Activated CD8-positive, alpha-beta memory T cell treated with anti-CD3 and anti-CD28 coated beads for 48 hours (primary cell): Measurements from ENCODE around the gene CCDC68.
"Not testable (repeated sequence)": the region's sequence is repeated elsewhere in the genome, so short reads cannot be mapped to it uniquely, and the experiment has no call there.

Experiments used
- DNase-seq, 3 experiments: peaks; one replicate each; pipeline ENCODE4 v3.0.0-alpha.2; 2020; ENCODE audit warnings: low read depth in 2 of 3, low spot score in 2 of 3

Gene CCDC68

GRCh38 chr18:54958704-54959625, at the start of gene CCDC68:
Gene CCDC68 (minus strand): TSS chr18:54959461. CDS start chr18:54942791, 16,670 bp downstream.
- no peak for DNase-seq

- DNase-seq = no peak
Measured at GRCh38 chr18:55007602-55008001, 48.3 kb upstream of the CCDC68 start.

DNA sequence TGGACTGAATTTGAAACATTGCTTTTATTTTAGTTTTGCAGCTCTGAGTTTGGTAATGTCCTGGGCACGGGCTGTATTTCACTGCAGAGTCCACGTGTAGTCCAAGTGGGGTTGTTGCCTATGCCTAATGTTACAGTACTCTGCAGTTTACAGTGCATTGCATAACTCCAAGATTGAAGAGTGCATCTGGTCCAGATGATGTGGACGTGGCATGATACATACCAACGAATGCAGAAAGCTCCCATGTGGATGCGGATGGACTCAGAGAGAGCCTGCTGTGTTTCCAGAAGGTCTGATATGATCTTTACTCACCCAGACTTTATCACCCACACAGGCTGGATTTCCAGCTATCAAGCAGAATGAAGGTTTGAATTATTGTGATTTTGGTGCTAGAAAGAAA, 44.4 kb upstream of the CCDC68 start:
- DNase-seq = no peak

- no peak for DNase-seq
Measured at GRCh38 chr18:55002261-55002660, 43.0 kb upstream of the CCDC68 start.

DNA sequence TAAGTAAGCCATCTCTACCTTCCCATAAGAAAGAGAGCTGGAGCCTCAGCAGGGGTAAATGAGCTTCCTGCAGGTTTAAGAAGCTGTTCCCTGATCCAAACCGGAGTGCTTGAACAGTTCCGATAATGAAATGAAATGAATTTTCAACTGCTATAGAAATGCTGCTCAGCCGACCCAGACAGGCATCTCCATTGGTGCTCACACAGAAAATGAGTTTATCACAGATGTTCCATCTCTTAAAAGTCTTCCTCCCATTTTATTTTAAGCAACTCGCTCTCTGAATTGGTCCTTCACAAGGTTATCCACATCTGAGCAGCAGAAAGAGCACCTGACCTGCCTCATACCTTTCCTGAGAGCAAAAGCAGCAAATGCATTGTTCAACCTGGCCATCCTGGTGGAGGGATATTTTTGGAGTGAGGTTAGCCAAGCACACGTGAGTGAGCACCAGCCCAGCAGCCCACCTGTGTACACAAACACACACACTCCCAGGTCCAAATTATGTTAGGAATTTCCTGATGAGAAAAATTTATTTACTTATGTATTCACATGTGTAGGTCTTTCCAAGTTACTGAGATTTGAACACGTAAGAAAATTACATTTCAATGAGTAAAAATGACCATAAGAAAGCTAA, 42.2 kb upstream of the CCDC68 start:
- no peak for DNase-seq

DNA sequence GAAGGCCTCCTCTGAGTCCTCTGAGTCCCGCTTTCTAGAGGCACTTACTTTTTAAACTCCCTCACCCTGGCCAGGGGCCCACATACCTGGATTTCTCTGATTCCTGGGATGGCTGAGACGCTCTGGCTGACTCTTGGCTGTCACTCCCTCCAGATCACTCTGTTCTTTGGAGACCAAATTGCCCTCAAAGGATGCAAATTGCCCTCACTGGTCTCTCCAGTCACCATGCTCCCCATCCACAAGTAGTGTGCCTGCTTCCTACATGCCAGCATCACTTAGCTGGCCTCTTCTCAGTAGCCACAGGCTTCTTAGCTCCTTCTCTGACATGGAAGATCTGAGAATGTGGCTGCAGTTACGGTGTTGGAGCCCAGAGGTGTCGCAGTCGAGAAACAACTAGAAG, 41.3 kb upstream of the CCDC68 start:
- no peak for DNase-seq

DNA sequence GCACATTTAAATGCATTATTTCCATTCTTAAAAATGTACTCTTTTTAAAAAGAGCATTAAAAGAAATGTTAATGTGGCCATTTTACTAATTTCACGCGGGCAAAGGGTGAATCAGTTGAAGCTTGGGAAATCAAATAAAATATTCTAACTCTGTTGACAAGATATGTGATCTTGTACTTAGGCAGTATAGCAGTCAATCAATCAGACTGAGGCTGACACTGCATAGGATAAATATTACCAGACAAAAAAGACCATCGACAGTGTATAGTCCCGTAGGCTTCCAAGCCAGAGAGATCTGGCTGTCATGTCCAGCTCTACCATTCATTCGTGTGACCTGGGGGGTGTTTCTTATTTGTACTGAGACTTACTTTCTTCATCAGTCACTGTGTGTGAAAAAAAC, 39.8 kb upstream of the CCDC68 start:
- no peak for DNase-seq

- DNase-seq = no peak
Measured at GRCh38 chr18:54995421-54996143, 36.3 kb upstream of the CCDC68 start.

DNA sequence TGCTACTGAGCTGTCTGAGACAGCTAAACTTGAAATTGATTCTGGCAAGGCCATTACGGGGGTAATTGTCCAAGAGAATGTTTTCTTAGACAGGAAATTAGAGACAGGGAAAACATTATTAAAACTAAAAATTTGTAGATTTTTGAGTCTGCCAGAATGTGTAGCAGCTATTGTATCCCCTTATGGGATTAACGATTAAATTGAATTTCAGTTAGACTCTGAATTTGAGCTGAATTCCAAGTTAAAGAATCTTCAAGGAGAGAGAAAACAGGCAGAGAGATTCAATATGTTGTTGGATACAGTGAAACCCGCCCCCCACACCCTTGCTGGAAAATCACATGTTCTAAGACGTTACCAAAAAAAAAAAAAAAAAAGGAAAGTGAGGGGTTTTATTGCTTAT, 32.7 kb upstream of the CCDC68 start:
- DNase-seq = no peak

DNA sequence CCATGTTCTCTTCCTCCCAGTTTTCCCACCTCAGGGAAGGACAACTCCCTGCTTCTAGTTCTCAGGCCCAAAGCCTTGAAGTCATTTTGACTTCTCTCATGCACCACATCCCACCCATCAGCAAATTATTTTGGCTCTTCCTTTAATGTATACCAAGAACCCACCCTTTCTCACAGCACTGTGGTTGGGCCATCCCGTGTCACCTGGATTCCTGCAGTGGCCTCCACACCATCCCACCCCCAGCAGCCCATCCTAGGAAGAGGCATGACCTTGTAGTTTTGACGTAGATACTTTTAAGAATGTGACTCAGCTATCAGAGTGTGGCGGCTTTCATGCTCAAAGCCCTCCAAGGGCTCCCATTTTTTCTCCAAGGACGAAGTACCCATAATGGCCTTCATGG, 25.6 kb upstream of the CCDC68 start:
- no peak for DNase-seq

DNA sequence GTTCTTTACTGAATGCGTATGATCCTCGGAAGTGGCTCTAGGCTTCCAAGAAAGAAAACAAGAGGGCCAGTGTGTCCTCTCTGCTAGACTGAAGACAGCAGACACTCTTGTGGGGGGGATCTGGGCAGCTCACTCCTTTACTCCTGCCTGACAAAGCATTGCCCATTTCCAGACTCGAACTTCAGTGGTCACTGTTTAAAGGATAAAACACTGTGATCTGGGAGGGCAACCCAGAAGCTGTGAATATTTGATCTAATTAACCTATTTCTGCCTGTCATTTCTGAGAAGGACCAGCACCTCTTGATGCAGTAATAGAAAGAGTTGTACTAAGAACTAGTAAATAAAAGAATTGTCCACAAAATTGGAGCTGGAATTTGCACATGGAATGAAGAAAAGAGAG, 24.5 kb upstream of the CCDC68 start:
- no peak for DNase-seq

DNA sequence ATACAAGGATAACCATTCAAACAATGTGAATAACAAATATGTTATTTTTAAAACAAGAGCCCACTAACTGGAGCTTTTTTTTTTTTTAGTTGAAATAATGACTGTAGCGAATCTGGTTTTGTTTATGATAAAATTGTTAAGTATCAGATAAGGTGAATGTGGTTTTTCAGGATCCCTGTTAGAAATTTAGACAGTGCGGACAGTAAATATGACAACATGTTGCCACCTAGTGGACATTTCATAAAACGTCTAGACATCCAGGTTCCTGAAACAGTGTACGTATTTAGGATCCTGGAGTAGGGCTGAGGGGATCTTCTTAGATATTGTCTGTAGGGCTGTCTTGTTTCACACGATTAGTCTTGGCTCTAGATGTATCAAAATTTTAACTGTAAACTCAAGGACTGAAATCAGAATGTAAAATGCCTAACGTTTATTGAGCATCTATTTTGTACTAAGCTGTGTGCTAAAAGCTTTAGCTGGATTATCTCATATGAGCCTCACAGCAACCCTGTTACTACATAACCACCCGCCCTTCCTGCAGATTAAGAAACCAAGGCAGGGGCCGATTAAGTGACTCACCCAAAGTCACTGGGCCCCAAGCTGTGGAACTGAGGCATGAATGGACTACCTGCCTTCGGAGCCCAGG, 23.9 kb upstream of the CCDC68 start:
- no peak for DNase-seq

- no peak for DNase-seq
Measured at GRCh38 chr18:54981076-54981475, 21.8 kb upstream of the CCDC68 start.

DNA sequence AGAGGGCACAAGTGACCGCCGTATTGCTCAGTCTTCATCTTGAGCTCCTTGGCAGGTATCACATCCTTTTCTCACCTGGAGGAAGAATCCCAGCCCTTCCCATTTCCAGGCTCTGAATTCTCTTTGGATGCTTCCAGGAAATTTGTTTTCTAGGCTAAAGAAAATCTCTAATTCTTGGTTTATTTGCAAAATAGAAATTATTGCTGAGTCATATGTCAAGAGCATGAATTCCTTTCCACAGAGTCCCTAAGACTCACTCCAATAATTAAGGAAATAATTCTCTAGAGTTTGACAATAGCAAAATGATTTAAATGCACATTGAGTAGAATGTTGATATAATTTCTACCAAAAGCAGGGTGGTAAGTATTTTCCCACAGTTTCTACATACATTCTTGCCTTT, 16.3 kb upstream of the CCDC68 start:
- DNase-seq = no peak

DNA sequence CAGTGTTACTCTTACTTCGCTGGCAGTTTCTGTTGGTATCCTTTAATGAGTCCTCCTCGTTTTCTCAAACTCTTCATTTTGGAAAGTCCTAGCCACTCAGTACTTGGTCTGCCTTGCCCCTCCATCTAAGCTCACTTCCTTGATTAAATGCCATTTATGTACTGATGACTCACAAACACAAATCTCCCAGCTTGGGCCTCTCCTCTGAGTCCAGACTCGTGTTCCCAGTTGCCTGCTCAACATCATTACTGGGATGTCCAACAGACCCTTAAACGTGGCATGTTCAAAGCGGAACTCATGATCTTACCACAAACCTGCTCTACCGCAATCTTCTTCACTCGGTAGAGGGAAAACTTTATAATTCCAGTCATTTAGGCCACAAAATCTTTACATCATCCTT, 13.8 kb upstream of the CCDC68 start:
- no peak for DNase-seq

DNA sequence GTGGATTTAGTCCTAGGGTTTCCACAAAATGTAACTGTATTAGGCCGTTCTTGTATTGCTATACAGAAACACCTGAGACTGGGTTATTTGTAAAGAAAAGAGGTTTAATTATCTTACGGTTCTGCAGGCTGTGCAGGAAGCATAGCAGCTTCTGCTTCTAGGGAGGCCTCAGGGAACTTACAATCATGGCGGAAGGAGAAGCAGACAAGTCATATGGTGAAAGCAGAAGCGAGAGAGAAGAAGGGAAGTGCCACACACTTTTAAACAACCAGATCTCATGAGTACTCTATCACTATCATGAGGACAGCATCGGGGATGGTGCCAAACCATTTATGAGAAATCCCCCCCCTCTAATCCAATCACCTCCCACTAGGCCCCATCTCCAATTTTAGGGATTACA, 9.5 kb upstream of the CCDC68 start:
- DNase-seq = no peak

DNA sequence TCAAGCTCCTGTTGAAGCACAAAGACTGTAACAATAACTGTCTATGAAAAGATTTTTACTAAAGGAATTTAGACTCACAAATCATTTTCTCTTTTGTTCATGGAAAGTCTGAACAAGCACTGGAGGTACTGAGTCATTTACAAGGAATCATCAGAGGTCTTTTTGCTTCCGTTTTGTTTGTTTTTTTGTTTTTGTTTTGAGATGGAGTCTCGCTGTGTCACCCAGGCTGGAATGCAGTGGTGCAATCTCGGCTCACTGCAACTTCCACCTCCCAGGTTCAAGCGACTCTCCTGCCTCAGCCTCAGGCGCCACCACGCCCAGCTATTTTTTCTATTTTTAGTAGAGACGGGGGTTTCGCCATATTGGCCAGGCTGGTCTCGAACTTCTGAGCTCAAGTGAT, 9.0 kb upstream of the CCDC68 start:
- DNase-seq = not testable (repeated sequence)

GRCh38 chr18:54967786-54968185, 8.5 kb upstream of the CCDC68 start:
- no peak for DNase-seq

DNA sequence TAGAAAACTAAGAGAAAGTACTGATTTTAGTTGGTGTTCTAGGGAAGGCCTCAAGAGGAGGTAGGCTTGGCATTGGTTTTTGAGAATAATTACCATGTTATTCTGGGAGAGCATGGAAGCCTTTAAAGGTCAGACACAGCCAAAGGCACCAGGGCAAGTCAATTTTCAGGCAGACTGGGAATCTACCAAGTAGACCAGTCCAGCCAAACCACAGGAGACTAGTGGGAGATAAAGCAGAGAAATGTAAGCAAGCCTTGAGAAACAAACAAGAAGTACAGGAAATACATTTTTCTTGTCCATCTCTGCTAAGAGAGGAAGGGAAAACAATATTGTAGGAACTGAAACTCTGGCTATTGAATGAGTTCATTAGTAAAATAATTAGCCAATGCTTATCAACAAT, 5.5 kb upstream of the CCDC68 start:
- DNase-seq = no peak

DNA sequence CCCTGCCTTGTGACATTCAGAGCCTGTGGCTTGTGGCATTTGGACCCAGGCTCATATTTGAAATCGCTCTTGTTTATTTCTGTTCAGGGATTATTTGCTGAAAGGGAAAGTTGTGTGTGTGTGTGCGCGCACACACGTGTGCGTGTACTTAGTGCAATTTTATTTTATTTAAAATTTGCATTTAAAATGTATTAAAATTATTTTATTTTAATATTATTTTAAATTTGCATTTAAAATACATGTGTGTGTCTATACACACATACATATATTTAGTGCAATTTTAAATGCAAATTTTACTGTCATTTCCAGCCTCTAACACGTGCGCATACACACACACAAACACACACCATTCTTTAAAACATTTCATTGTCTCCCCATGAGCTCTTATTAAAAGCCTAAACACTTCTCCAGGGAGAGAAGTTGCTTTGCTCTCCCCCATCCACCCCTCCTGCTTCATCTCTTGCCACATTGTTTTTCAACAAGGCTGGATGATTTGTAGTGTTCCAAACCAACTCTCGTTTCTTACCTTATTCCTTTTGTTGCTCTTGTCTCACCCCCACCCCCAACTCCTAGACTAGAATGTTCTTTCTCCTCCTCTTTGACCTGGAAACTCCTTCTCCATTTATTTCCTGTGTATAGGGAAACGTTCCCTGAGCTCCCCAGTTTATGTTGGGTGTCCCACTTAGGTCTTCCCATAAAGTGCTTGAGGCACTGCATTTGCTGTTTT, 3.8 kb upstream of the CCDC68 start:
- DNase-seq = no peak

GRCh38 chr18:54961868-54962267, 2.6 kb upstream of the CCDC68 start:
- no peak for DNase-seq
